Umbilical cord (tissue), 2 donors: ENCODE data around the gene TOP1. TPM values are rescaled to one million over a fixed set of nuclear protein-coding genes. Genes with fewer than 3 reads are reported as not detected.
A peak's percentile ranks its signal among the peaks of the same experiment; 100 is the strongest.
"Not testable (repeated sequence)": the region's sequence is repeated elsewhere in the genome, so short reads cannot be mapped to it uniquely, and the experiment has no call there.

Experiments
- DNase-seq: peaks from one replicate; pipeline ENCODE4 v3.0.0-alpha.2; 2015; ENCODE audit warnings: low spot score
- total RNA-seq: library from RNA; depleted of rRNA; stranded (reverse); fragments of >200 nt; gene quantifications from one replicate; pipeline ENCODE4 v1.2.3, GENCODE V29; 2014; ENCODE audit warnings: low replicate concordance; ENCODE audit not compliant: insufficient read depth

Gene TOP1
- total RNA-seq, 1 donor from 2014 or later: 15.2 TPM

GRCh38 chr20:41128317-41128716, 99.7 kb downstream of the TOP1 start:
- not testable (repeated sequence) for DNase-seq

DNA sequence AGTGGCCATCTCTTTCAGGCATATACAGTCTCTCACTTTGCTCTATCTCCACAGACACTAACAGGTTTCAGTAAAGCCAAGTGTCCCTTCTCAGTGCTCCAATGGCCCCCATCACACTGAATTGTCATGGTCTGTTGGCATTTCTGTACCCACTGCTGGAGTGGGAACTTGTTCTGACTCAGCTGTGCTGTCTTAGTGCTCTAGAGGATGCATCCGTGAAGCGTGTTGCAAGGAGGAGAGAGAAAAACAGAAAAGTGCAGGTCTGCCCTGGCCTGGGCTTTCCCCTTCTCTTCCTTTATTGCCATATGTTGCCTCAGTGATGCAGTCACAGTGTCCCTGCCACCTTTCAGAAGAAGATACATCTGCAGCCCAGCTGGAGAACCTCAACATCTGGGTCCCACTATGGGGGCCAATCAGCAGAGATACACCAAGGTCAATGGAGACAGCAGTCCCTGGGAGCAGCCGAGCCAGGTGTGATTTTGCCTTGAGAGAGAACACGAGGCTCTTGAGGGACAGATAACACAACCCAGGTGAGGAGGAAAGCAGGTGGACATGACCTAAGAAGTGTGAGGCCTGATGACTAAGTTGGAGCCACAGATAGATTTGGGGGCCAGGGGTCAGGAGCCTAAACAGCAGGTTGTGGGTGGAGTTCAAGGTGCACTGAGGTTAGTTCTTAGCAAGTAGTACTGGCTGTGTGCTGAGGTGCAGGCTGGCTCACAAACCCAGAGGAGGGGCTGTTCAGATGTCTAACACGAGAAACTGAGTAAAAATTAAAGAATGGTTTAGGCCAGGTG, 103.2 kb downstream of the TOP1 start:
- no peak for DNase-seq

GRCh38 chr20:41132388-41132775, 103.8 kb downstream of the TOP1 start:
- DNase-seq: not testable (repeated sequence)

- DNase-seq: peak; percentile 50
These were observed 105.2 kb downstream of the TOP1 start for GRCh38 chr20:41133709-41134361.

GRCh38 chr20:41134362-41135186, 106.0 kb downstream of the TOP1 start:
- no peak for DNase-seq

- DNase-seq: no peak
These were observed 106.7 kb downstream of the TOP1 start for GRCh38 chr20:41135187-41135887.

DNA sequence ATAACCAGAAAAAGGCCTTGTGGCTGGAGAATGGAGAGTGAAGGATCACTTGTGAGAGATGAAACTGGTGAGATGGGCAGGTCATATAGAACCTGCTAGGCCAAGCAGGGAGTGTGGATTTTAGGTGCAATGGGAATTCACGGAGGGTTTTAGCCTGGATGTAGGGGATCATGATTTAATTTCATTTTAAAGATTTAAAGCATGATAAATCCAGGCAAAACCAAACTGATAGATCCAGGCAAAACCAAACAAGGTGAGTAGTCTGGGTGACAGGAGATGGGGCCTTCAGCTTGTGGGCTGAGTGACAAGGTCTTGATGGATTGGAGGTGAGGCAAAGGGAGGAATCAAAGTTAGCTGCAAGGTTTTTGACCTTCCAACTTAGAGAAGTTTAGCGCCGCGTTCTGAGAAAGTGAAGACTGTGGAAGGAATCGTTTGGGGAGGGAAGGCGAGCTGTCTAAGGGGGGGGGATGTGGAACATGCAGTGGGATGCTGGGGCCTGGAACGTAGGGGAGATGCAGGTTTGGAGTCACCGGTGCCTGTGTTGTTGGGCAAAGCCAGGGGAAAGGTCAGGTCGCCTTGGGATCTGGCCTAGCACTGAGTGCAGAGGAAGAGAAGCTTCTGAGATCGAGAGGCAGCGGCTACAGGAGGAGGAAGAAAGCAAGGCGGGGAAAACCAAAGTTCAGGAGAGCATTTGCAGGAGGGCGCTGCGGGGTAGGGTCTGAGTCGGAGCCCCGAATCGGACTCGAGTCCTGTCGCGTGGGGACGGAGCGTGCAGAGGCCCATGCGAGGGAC, 107.5 kb downstream of the TOP1 start:
- no peak for DNase-seq

DNA sequence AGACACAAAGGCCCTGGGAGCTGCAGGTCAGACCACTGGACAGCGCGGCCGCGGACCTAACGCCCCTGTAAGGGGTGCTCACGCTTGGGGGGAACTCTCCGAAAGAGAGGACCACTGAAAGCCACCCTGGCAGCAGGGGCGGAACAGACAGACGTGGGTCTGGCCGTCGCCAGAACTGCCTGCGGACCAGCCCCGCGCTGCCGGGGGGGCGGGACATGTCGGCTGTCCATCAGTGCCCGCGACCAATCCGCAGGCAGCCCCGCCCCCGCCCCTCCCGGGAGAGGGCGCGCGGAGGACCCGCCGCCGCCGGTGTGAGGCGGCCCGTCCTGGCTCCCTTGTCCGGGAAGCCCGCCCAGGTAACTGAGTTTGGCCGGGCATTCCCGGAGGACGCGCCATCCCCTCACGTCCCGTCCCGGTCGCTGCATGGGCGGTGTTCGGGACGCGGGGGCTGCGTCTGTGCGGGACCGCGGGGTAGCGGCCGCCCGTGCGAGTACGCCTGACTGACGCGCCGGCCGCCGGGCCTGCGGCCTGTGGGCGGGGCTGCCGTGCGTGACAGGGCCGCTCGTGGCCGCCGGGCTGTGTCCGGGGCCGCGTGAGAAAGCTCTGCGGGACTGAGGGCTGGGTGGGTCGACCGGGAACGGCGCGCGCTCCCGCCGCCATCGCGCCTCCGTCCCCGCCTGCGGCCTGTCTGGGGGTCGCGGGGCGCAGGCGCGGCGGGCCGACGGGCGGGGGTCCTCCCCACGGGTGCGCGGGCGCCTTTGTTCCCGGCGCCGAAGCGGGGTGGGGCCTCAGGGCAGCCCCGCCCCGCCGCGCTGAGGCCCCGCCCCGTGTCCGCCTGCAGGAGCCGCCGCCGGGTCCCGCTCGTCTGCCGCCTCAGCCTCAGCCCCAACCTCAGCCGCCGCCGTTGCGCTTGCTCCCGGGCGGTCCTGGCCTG, 108.3 kb downstream of the TOP1 start, which contains the start of gene PLCG1:
PLCG1 (plus strand) TSS at position 864 of the 934 bp plus-strand sequence. CDS start 99 bp downstream, outside the sequence.
- peak; percentile 92 for DNase-seq

DNA sequence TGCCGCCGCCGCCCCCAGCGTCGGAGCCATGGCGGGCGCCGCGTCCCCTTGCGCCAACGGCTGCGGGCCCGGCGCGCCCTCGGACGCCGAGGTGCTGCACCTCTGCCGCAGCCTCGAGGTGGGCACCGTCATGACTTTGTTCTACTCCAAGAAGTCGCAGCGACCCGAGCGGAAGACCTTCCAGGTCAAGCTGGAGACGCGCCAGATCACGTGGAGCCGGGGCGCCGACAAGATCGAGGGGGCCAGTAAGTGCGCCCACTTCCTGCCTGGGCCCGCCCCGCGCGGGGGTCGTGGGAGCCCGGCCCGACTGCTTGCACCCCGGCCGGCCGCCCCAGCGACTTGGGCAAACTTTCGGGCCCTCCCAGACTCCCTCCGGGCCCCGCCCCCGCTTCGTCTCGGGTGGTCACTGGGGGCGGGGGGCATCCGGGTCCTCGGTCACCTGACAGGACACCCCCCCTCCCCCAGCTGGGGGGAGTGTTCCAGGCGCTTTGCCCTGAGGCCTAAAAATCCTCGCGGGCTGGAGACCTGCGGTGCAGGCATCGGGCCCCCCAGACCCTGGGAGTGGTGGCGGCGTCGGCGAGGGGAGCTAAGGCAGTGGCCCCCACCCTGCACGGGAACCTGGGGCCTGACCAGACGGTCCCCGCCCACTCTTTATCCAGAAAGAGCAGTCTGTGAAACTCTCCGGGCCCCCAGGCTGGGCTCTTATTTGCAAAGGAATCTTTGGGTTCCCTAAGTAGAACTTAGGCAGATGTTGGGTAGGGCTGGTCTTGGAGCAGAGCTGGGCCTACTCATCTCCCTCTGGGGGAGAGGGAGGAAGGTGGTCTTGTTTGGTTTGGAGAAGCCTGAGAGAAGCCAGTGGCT, 109.2 kb downstream of the TOP1 start:
- peak; percentile 81 for DNase-seq

GRCh38 chr20:41138475-41139226, 110.0 kb downstream of the TOP1 start:
- no peak for DNase-seq

- no peak for DNase-seq
These were observed 110.8 kb downstream of the TOP1 start for GRCh38 chr20:41139227-41140093.

DNA sequence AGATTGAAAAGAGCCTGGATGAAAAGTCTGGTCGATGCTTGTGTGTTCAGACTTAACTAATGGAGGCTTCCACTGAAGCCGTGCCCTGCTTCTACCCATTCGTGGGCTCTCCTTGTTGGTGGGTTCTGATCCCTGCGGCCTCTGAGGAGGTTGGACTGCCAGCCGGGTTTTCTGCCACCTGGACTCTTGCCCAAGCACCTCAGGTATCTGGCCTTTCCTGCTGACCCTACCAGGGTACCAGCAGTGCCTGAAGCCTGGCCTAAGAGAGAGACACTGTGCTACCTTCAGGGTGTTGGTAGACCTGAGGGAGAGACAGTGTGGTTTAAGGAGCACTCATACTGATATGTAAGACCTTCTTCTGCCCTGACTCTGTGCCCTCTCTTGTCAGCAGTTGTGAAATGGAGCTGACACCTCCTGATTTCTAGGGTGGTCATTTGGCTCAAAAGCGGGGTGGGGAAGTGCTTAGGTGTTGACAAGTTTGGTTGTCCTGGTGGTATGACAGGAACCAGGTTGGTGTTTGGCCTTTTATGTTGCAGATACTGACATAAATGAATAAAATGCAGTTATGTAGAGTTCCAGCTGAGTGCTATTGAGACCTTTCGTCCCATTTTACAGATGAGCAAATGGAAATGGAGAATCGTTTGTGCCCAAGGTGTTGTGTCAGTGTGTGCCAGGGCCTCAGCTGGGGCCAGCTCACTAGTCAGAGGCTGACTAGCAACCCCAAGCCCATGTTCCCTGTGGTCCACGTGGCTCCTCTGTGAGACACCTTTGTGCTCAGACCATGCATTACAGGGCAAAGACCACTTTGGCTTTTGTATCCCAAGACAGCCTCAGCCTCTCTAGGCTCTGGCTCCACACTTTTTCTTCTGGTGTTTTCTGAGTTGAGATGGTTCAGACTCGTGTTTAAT, 111.9 kb downstream of the TOP1 start:
- no peak for DNase-seq

DNA sequence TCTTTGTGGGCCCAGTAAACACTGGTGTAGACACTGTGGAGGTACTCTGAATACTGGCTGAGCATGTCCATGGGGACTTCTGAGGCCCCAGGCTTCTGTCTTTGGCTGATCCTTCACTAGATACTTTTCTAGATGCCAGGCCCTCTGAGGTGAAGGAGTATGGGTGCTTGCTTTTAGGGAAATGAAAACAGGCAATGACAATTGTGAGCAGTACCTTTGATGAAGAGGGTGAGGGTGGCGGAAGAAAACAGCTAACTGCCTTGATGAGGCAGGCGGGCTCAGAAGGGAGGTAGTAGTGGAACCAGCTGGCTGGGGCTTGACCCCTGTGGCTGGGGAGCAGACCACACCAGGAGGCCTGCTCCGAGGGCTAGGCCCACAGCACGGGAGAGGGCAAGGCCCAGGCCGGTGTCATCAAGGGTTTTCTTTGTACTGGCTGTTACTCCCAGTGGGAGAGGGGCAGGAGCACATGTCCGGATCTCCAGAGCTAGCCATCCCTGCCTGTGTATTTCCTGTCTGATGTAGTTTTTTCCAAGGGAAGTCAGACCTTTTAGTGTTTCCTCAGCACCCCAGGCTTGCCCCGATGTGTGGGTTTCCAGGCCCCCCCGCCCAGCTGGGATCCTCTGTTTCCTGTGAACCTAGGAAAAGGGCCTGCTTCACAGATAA, 112.7 kb downstream of the TOP1 start:
- DNase-seq: no peak

DNA sequence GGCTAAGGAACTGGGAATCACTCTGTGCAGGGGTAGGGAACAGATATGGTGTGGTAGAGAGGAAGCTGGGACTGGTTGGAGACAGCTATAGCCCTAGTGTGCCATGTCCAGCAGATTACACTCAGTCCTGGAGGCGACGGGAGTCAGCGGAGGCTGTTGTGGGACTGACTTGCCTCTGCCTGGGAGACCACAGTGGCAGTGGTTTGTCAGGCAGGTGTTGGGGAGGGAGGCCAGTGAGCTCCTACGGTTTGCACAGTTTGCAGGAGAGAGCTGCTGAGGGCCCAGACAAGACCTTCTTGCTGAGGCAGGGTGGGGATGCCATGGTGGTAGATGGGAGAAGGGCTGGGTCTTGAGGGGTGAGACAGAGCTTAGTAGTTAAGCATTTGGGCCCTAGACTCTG, 113.6 kb downstream of the TOP1 start:
- no peak for DNase-seq

- no peak for DNase-seq
These were observed 114.3 kb downstream of the TOP1 start for GRCh38 chr20:41142919-41143318.
